Measurements from ENCODE around the gene CSF3. TPM values are rescaled to one million over a fixed set of nuclear protein-coding genes. Genes with fewer than 3 reads are reported as not detected.

Gene CSF3
- total RNA-seq, 1 donor from 2014 or later: not detected

- Mint-ChIP-seq H3K36me3 (ENCODE audit: low read depth, unreplicated experiment) (peaks cover 3% of the 10 kb centered on the region), H3K4me1 (ENCODE audit: low read depth, unreplicated experiment) (peaks cover 42% of the 10 kb centered on the region)
Measured at GRCh38 chr17:40064971-40065768, 49.9 kb downstream of the CSF3 start.

DNA sequence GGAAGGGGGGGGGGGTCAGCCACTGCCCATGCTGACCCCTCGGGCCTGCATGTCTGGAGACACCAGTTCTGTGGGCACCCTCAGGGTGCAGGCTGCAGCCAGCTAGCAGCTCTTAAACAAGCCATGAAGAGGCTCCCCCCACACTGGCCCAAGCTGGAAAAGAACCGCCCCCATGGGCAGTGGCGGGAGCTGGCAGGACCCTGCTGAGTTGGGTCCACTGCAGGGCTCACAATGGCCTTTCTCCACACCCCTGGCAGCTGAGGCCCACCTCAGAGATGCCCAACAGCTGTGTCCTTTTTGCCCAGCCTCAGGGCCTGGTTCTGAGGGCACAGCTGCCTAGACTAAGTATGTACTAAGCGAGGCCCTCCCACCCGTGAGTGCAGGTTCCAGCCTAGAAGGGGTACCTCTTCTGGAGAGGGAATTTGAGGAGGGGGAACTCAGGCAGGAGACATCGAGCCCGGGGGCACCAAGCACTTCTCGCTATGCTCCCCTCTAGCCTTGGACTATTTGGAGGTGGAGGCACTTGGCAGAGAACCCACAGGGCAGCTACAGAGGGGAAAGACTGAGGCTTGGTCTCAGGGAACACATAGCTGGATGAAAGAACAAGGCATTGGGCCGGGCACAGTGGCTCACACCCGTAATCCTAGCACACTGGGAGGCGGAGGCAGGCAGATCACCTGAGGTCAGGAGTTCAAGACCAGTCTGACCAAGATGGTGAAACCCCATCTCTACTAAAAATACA, 50.7 kb downstream of the CSF3 start:
- peaks cover 42% of the 10 kb centered on the region for H3K79me2 ChIP-seq (ENCODE audit: insufficient read depth, low read length)
- Mint-ChIP-seq H3K27me3 (ENCODE audit: low read depth, unreplicated experiment) (peaks cover 10% of the 10 kb centered on the region), H3K4me3 (ENCODE audit: unreplicated experiment) (no peak overlapping the region), H3K27ac (ENCODE audit: unreplicated experiment) (no peak overlapping the region), H3K4me1 (ENCODE audit: low read depth, unreplicated experiment) (peaks cover 45% of the 10 kb centered on the region), H3K9me3 (ENCODE audit: unreplicated experiment) (no peaks in the 10 kb centered on the region), H3K36me3 (ENCODE audit: low read depth, unreplicated experiment) (peaks cover 3% of the 10 kb centered on the region)
- peak overlapping the region; percentile 94 for H3K4me2 ChIP-seq (ENCODE audit: low read length)
- no peaks in the 10 kb centered on the region for H3K36me3 ChIP-seq (ENCODE audit: insufficient read depth, low read length)
- DNase-seq (ENCODE audit: low read depth) (no peak), FAIRE-seq (no peak)
- peaks cover 54% of the 10 kb centered on the region for H3K4me1 ChIP-seq (ENCODE audit: insufficient read depth, low read length)
- no peaks in the 10 kb centered on the region for H3K9me3 ChIP-seq (ENCODE audit: insufficient read depth, low read depth, low read length)
- H3K27ac ChIP-seq (ENCODE audit: low read depth, low read length): no peak overlapping the region
- peaks cover 5% of the 10 kb centered on the region for H3K27me3 ChIP-seq (ENCODE audit: insufficient read depth, low read length)
- H4K20me1 ChIP-seq (ENCODE audit: insufficient read depth, low read length): peaks cover 23% of the 10 kb centered on the region
- H3K9ac ChIP-seq (ENCODE audit: low read length): no peak overlapping the region
- TF ChIP-seq EZH2 (IDR thresholded peaks at IDR 0.05; ENCODE audit: insufficient read depth, low read length): no peak
- TF ChIP-seq, protein P1, sequence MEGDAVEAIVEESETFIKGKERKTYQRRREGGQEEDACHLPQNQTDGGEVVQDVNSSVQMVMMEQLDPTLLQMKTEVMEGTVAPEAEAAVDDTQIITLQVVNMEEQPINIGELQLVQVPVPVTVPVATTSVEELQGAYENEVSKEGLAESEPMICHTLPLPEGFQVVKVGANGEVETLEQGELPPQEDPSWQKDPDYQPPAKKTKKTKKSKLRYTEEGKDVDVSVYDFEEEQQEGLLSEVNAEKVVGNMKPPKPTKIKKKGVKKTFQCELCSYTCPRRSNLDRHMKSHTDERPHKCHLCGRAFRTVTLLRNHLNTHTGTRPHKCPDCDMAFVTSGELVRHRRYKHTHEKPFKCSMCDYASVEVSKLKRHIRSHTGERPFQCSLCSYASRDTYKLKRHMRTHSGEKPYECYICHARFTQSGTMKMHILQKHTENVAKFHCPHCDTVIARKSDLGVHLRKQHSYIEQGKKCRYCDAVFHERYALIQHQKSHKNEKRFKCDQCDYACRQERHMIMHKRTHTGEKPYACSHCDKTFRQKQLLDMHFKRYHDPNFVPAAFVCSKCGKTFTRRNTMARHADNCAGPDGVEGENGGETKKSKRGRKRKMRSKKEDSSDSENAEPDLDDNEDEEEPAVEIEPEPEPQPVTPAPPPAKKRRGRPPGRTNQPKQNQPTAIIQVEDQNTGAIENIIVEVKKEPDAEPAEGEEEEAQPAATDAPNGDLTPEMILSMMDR (IDR thresholded peaks at IDR 0.05; ENCODE audit: insufficient read depth, low read depth, low read length): no peak
- H3K4me3 ChIP-seq (ENCODE audit: insufficient read depth, low read depth, low read length): no peak overlapping the region
- no peak overlapping the region for H2AFZ ChIP-seq (ENCODE audit: low read depth, low read length)

More at GRCh38 chr17:40064971-40065768, 49.9 kb downstream of the CSF3 start:
- Histone ChIP-seq H3K79me2 (ENCODE audit: insufficient read depth, low read length) (peaks cover 41% of the 10 kb centered on the region), H3K27me3 (ENCODE audit: insufficient read depth, low read length) (peaks cover 7% of the 10 kb centered on the region), H2AFZ (ENCODE audit: low read depth, low read length) (peak overlapping the region; percentile 1), H3K9ac (ENCODE audit: low read length) (peak overlapping the region; percentile 54), H3K27ac (ENCODE audit: low read depth, low read length) (no peak overlapping the region), H3K36me3 (ENCODE audit: insufficient read depth, low read length) (no peaks in the 10 kb centered on the region), H3K9me3 (ENCODE audit: insufficient read depth, low read depth, low read length) (no peaks in the 10 kb centered on the region), H4K20me1 (ENCODE audit: insufficient read depth, low read length) (peaks cover 23% of the 10 kb centered on the region), H3K4me3 (ENCODE audit: insufficient read depth, low read depth, low read length) (peak overlapping the region; percentile 32), H3K4me1 (ENCODE audit: insufficient read depth, low read length) (peaks cover 48% of the 10 kb centered on the region), H3K4me2 (ENCODE audit: low read length) (peak overlapping the region; percentile 94)
- Mint-ChIP-seq H3K27ac (ENCODE audit: unreplicated experiment) (peak overlapping the region; percentile 60), H3K27me3 (ENCODE audit: low read depth, unreplicated experiment) (peaks cover 13% of the 10 kb centered on the region), H3K4me3 (ENCODE audit: unreplicated experiment) (peak overlapping the region; percentile 94), H3K9me3 (ENCODE audit: unreplicated experiment) (no peaks in the 10 kb centered on the region)
- DNase-seq (ENCODE audit: low read depth) (peak; percentile 58), FAIRE-seq (no peak)
- TF ChIP-seq, protein P1 (IDR thresholded peaks at IDR 0.05; ENCODE audit: insufficient read depth, low read depth, low read length): no peak
- TF ChIP-seq EZH2 (IDR thresholded peaks at IDR 0.05; ENCODE audit: insufficient read depth, low read length): no peak

Small RNAs within 50 kb of the gene (microRNA-seq; reads per million reads assigned to microRNA genes)
- 3.6 reads per million, percentile 11 among the genes with 10 or more reads in this experiment for gene MIR6884

Other genes with a start within 250 kb of the CSF3 start
- gene IKZF3, start 151.1 kb upstream of the CSF3 start, total RNA-seq: 0.34 and 0.41 TPM in 2 replicates
- not detected in 2 replicates for gene ZPBP2, start 147.2 kb upstream of the CSF3 start, total RNA-seq
- gene GSDMB, start 96.8 kb upstream of the CSF3 start, total RNA-seq: 12.1 and 12.4 TPM in 2 replicates
- gene ORMDL3, start 87.8 kb upstream of the CSF3 start, total RNA-seq: 65.3 and 70.2 TPM in 2 replicates
- gene LRRC3C, start 87.7 kb upstream of the CSF3 start, total RNA-seq: not detected in 2 replicates
- gene GSDMA, start 52.4 kb upstream of the CSF3 start, total RNA-seq: not detected in 2 replicates
- 129 and 134 TPM in 2 replicates for gene PSMD3, start 34.6 kb upstream of the CSF3 start, total RNA-seq
- gene MED24, start 39.0 kb downstream of the CSF3 start, total RNA-seq: 49.2 and 56.4 TPM in 2 replicates
- gene THRA, start 47.5 kb downstream of the CSF3 start, total RNA-seq: 16.7 and 20.4 TPM in 2 replicates
- gene NR1D1, start 85.1 kb downstream of the CSF3 start, total RNA-seq: 8.7 and 10.1 TPM in 2 replicates
- gene MSL1, start 106.5 kb downstream of the CSF3 start, total RNA-seq: 81.9 and 83.3 TPM in 2 replicates
- gene CASC3, start 125.1 kb downstream of the CSF3 start, total RNA-seq: 55.0 and 56.1 TPM in 2 replicates
- gene RAPGEFL1, start 162.0 kb downstream of the CSF3 start, total RNA-seq: 6.8 and 7.0 TPM in 2 replicates
- 30.7 and 31.2 TPM in 2 replicates for gene WIPF2, start 203.9 kb downstream of the CSF3 start, total RNA-seq

Data from astrocyte (in vitro differentiated cells and primary cell).